Stimulated activated naive CD4-positive, alpha-beta T cell (primary cell): ENCODE data around the gene RSAD1.
"Not testable (repeated sequence)": the region's sequence is repeated elsewhere in the genome, so short reads cannot be mapped to it uniquely, and the experiment has no call there.

Experiments used
- DNase-seq, 6 experiments: peaks; one replicate each; lab custom pipeline; 2025; lab: John Stamatoyannopoulos, UW

The RSAD1 gene

DNA sequence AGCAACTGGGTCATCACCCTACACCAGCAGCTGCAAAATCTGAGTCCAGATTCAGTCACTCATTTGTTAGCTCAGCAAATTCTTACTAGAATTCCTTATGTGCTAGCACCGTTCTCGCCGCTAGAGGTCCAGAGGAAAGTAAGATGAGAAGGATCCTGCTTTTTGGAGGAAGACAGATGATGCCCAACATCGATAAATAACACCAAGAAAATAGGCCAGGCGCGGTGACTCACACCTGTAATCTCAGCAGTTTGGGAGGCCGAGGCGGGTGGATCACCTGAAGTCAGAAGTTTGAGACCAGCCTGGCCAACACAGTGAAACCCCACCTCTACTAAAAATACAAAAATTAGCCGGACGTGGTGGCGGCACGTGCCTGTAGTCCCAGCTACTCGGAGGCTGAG is 5.9 kb upstream of the RSAD1 start:
- DNase-seq: not testable (repeated sequence)

GRCh38 chr17:50473901-50474300 is 4.8 kb upstream of the RSAD1 start:
- DNase-seq: no peak

DNA sequence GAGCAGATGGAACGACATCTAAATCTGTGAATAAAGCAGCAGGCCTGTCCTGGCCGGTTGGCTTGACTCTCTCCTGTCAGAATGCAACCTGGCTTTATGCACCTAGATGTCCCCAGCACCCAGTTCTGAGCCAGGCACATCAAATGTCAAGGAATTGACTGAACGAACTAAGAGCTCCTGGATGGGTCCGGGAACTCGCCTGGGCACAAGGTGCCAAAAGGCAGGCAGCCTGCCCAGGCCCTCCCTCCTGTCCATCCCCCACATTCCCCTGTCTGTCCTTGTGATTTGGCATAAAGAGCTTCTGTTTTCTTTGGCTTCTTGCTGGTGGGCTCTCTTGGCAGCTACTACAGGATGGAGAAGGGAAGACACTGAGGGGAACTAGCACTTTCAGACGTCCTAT is 4.1 kb upstream of the RSAD1 start:
- no peak for DNase-seq

- no peak for DNase-seq
Observed at GRCh38 chr17:50475362-50475761, 3.3 kb upstream of the RSAD1 start.

DNA sequence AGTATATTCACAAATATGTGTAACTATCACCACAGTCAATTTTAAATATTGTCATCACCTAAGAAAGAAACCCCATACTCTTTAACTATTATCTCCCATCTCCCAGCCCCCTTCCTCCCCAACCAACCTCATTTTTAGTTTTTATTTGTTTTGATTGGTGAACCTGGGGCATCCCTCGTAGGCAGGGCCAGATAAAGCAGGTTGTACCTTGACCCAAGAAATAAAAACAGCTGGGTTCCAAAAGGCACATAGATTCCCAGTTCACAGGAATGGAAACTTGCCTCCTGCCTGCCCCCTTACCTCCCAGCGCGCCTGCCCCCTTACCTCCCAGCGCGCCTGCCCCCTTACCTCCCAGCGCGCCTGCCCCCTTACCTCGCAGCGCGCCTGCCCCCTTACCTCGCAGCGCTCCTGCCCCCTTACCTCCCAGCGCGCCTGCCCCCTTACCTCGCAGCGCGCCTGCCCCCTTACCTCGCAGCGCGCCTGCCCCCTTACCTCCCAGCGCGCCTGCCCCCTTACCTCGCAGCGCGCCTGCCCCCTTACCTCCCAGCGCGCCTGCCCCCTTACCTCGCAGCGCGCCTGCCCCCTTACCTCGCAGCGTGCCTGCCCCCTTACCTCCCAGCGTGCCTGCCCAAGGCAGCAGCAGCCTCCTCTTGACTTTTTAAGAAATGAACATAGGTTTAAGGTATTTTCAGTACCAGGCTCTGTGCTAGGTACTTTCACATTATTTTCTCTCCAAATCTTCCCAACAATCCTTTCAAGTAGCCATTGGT is 2.7 kb upstream of the RSAD1 start:
- DNase-seq: not testable (repeated sequence)

DNA sequence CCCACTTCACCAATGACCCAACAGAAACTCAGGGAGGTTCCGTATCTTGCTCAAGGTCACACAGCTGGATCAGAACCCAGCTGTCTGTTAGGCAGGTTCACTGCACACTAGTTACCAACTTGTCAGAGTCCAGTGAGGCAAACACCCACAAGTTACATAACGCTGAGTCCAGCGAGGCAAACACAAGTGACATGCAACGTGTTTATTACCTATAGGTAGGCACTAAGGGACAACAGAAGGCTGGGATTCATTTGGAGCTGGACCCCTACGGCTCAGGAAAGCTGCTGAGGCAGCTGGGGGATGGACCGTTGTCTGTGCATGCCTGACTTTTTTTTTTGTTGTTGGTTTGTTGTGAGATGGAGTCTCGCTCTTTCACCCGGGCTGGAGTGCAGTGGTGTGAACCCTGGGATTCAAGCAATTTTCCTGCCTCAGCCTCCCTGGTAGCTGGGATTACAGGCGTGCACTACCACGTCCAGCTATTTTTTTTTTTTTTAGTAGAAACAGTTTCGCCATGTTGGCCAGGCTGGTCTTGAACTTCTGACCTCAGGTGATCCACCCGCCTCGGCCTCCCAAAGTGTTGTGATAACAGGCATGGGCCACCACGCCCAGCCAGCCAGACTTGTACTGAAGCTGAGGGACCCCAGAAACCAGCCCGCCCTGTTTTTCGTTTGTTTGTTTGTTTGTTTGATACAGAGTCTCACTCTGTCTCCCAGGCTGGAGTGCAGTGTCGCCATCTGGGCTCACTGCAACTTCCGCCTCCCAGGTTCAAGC is 1.9 kb upstream of the RSAD1 start:
- no peak for DNase-seq

DNA sequence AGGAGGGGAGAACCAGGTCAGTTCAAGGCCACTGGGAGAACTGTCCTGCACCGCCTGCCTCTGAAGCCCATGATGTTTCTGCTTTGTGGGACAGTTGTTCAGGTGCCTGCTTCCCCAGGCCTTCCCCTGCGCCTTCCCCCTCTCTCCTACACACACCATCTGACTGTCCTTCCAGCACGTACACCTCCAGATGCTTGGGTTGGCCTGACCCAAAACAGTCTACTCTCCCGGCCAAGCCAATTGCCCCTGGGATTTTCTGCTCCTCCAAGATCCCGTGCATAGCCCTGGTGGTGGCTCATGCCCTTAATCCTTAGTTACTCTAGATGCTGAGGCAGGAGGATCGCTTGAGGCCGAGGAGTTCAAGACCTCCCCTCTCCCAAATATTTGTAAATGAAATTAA is 684 bp upstream of the RSAD1 start:
- peak in 1 of 6 experiments; percentile 28 for DNase-seq

- DNase-seq: peak; percentile 4 to 61 (median 47)
Observed at GRCh38 chr17:50479522-50480141, 972 bp downstream of the RSAD1 start.

GRCh38 chr17:50480142-50480764 is 1.6 kb downstream of the RSAD1 start:
- no peak for DNase-seq

DNA sequence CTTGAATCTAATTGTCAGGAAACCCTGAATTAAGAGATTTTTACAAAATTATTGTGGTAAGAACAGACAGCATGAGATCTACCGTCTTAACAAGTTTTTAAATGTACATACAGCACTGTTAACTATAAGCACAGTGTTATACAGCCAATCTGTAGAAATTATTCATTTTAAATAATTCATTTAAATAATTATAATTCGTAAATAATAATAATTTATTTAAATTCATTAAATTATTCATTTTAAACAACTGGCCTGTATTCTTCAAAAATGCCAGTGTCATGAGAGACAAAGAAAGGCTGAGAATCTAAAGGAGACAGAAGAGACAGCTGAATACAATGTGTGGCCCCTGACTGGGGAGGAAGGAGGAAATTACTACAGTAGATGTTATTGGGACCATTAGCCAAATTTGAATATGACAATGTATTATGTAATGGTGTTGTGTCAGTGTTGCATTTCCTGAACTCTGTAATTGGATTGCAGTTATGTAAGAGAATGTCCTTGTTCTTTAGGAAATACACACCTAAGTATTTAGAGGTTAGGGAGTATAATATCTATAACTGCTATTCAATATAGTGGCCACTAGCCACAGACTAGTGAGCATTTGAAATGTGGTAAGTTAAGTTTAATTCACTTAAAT is 2.3 kb downstream of the RSAD1 start:
- DNase-seq: no peak

DNA sequence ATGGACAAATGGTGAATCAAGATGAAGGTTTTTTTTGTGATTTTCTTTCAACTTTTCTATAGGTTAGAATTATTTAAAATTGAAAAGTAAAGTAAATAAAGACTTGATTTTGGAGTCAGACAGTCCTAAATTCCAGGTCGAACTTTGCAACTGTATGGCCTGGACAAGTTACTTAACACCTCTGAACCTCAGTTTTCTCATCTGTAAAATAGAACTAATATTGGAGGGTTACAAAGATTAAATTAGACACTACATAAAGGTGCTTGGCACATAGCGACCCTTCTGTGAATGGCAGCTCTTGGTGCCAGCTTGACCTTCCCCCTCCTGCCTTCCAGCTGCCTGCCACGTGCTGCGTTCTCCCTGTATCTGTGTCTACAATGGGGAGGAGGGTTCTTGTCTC is 3.0 kb downstream of the RSAD1 start:
- no peak for DNase-seq

DNA sequence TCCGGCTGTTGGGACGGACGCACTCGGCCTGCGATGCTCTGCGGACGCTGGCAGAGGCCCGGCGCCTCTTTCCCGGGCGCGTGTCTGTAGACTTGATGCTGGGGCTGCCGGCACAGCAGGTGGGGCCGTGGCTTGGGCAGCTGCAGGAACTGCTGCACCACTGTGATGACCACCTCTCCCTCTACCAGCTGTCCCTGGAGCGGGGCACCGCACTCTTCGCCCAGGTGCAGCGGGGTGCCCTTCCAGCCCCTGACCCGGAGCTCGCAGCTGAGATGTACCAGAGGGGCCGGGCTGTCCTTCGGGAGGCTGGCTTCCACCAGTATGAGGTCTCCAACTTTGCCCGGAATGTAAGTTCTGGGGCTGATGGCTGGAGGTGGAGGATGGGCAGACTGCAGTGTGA is 3.5 kb downstream of the RSAD1 start:
- no peak for DNase-seq

- peak; percentile 8 to 62 (median 46) for DNase-seq
Observed at GRCh38 chr17:50482516-50482915, 3.9 kb downstream of the RSAD1 start.

DNA sequence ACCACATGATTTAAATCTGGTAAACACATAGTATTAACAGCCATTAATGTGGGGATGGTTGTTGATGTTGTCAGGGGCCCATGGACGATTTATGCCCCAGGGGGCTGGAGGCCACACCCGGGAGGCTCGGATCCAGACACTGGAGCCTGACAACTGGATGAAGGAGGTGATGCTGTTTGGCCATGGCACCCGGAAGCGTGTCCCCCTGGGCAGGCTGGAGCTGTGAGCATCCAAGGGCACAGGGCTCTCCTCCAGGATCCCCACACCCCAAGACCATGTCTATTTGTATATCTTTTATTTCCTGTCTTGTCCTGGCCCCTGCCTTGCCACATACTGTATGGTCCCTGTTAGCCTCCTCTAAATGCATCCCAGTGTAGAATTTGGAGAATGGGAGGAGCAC is 4.6 kb downstream of the RSAD1 start:
- no peak for DNase-seq

DNA sequence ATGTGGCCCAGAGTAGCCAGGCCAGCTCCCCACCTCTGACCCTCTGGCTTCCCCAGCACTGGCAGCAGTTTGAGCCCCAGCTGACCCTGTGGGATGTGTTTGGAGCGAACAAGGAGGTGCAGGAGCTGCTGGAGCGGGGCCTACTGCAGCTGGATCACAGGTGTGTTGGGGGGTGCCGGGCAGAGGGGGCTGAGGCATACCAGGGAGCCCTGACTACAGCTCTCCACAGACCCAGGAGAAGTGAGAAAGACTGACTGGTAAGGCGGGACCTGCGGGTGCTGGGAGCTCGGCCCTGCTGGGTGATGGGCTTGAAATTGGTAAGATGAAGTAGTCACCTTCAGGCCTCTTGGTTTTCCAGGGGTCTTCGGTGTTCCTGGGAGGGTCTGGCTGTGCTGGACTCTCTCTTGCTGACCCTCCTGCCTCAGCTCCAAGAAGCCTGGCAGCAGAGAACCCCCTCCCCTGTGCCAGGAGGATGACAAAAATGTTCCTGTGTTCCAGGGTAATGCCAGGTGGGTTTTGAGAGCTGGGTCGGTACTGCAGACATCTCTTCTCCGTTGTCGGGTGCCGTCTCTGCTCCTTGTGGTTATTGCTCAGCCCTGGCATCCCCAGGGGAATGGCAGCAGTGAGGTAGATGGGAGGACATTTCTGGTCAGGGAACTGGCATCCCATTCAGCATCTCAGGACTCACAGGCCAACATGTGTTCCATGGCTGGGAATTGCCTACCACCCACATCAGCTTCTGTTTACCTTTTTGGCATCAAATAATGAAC is 5.9 kb downstream of the RSAD1 start:
- DNase-seq: no peak

DNA sequence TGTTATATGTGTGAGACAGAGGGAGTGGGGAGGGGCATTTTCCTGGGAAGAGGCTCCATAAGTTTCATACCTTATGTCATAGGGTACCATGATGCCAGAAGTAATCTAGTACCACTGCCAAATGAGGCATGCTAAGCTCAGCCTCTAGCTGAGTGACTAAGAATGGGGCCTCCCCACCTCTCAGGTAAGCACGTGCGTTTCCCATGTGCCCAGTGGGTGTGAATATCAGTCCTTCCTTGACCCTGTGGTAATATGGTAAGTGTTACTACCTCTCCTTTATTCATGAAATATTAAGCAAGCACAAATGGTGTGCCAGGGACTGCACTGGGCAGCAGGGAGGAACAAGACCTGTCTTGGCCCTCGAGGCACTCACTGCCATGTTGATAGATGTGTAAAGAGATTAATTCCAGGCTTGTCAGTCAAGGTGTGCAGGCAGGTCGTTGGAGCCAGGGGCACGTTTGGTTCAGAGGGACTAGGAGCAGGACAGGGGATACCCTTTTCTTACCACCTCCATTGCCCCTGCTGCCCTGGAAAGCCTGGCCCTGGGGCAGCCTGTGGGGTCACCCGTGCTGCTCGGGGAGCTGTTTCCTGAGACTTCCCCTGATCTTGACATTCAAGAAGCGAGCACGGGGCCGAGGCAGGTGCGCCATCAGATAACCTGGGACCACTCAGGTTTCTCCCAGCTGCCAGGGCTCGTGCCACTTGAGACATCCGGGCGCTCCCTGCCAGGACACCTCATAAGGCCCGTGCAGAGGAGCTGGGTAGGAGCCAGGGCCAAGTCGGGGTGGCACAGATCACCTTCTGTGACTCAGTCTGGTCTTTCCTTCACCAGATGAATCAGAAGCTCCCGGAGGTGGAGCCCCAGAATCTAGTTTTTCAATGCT is 8.8 kb downstream of the RSAD1 start:
- DNase-seq: no peak

DNA sequence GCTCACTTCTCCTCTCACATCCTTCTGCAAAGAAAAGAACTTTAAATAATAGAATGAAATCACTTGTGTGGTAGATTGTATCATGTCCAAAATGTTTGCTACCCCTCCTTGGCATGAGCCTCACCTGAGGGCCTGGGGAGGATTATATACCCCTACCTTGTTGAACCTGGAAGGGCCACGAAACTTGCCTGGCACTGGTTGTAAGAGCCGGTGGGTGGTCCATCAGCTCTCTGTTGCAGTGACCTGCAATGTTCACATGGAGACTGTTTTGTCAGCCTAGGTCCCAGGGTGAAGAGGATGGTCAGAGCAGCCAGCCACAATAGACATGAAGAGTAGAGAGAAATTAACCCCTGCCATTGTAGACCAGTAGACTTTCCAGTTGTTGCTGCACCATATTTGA is 10.2 kb downstream of the RSAD1 start:
- no peak for DNase-seq

DNA sequence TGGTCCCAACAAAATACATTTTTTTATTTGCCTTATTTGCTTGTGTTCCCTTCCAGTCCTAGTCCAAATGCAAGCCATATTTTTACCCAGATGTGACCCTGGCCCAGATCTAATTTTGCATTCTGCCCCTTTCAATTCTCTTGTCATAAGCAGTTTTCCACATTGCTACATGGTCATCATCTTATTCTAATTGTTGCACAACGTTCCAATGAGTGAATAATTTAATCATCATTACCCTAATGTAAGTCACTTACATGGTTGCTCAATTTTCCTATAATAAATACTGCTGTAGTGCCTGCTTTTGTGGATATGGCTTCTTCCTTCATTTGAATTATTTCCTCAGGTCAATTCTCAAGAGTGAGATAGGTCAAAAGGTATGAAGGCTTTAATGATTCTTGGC is 12.8 kb downstream of the RSAD1 start:
- no peak for DNase-seq

- no peak for DNase-seq
Observed at GRCh38 chr17:50492214-50492613, 13.6 kb downstream of the RSAD1 start.

- no peak for DNase-seq
Observed at GRCh38 chr17:50493744-50494143, 15.1 kb downstream of the RSAD1 start.
